Measurements from ENCODE around the gene ANGPTL1. TPM values are rescaled to one million over a fixed set of nuclear protein-coding genes. Genes with fewer than 3 reads are reported as not detected.

Gene ANGPTL1
- total RNA-seq, result not detected

GRCh38 chr1:178870944-178871343, at the start of gene ANGPTL1:
TSS of gene ANGPTL1 (minus strand) at chr1:178871077. CDS start at chr1:178865776, 5,301 bp downstream.
- no peak for DNase-seq (ENCODE audit: low read depth in 2 of 3, low spot score in 2 of 3)

DNA sequence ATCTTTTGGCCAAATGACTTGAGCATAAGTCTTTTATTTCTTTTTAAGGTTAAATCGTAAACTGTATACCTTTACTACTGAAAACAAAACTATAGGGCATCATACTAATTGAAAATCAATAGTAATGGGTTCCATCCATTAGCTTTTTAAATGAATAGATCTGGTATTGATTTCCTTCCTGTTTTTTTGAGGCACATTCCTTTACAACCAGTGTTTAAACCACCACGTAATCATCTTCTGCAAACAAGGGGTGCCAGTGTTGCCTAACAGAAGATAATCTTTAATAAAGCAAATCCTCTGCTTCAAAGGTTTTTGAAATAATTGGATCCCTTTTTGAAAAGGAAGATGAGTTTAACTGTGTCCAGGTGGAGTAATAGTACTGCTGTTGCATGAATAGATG, 48.7 kb upstream of the ANGPTL1 start:
- no peak for DNase-seq (ENCODE audit: low read depth in 2 of 3, low spot score in 2 of 3)

- DNase-seq (ENCODE audit: low read depth in 2 of 3, low spot score in 2 of 3), result no peak
These were observed 48.1 kb upstream of the ANGPTL1 start for GRCh38 chr1:178918955-178919354.

DNA sequence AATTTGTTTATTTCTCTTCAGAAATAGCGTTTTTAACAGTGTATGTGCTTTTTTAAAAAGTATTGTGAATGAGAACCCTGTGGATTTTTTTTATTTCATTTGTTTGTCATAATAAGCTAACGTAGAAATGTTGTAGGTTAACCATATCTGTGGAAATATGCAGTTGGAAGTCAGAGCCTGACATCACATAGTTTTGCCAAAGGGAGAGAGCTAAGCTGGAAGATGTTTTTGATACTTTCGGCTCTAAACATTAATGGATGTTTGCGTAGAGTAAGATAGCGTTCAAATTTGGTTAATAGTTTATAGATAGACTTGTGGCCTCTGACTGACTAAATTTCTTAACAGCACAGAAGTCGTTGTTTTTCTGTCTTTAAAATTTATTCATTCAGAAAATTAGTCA, 47.4 kb upstream of the ANGPTL1 start:
- no peak for DNase-seq (ENCODE audit: low read depth in 2 of 3, low spot score in 2 of 3)

- no peak for DNase-seq (ENCODE audit: low read depth in 2 of 3, low spot score in 2 of 3)
These were observed 45.7 kb upstream of the ANGPTL1 start for GRCh38 chr1:178916448-178917174.

- DNase-seq (ENCODE audit: low read depth in 2 of 3, low spot score in 2 of 3), result no peak
These were observed 41.7 kb upstream of the ANGPTL1 start for GRCh38 chr1:178912597-178912996.

- no peak for DNase-seq (ENCODE audit: low read depth in 2 of 3, low spot score in 2 of 3)
These were observed 39.1 kb upstream of the ANGPTL1 start for GRCh38 chr1:178910023-178910422.

- no peak for DNase-seq (ENCODE audit: low read depth in 2 of 3, low spot score in 2 of 3)
These were observed 37.5 kb upstream of the ANGPTL1 start for GRCh38 chr1:178908358-178908757.

DNA sequence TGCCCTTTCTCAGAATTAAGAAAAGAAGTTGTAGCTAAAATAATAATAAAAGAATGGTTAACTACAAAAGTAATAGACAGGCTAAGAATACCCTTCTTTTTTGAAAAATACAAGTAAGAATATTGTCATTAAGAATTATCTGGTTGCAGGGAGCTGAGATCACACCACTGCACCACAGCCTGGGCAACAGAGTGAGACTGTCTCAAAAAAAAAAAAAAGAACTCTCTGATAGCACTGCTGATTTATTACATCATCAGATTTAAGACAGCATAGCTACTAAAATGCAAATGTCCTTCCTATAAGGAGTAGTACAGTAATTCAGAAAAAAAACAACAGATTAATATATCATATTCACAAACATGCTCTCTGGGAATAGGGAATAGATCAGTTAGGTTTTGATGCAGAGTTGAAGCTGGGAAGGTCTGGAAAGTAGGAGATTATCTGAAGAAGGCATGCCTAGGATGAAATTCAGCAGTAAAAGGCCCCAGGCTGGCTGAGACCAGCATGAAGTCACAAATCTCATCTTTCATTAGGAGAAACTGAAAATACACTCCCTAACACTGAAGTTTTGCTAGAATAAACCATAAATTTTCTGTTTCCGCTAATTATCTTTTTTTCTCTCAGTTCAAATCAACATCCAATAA, 30.7 kb upstream of the ANGPTL1 start:
- no peak for DNase-seq (ENCODE audit: low read depth in 2 of 3, low spot score in 2 of 3)

DNA sequence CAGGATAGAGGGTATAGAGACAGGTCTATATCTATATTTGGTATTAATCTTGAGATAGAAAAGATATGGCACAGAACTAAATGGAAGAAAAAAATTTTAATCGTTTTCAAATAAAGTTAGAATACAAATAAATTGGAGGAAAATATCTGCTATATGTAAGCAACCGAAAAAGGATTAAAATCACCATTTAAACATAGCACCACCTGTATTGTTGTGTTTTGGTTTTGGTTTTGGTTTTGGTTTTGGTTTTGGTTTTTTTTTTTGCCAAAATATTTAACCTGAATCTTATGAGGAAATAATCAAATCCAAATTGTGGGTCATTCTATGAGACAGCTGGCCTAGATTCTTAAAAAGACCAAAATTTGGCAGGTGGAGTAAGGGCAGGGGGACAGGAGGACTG, 28.5 kb upstream of the ANGPTL1 start:
- no peak for DNase-seq (ENCODE audit: low read depth in 2 of 3, low spot score in 2 of 3)

- DNase-seq (ENCODE audit: low read depth in 2 of 3, low spot score in 2 of 3), result no peak
These were observed 27.5 kb upstream of the ANGPTL1 start for GRCh38 chr1:178898401-178898800.

DNA sequence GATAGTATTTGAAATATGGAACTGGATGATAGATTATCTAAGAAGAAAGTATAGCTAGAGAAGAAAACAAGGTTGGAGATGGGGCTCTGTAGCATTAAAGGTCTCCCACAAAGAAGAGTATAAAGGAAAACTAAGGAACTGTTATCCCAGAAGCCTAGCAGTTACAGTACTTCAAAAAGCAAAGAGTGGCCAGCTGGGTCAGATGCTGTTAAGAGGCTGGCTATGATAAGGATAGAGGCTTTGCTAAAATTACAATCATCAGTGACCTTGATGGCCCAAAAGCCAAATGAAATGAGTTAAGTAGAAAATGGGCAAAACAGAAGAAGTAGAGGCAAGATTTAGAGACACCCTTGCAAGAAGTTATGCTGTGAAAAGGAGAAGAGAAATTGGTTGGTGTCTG, 25.1 kb upstream of the ANGPTL1 start:
- no peak for DNase-seq (ENCODE audit: low read depth in 2 of 3, low spot score in 2 of 3)

GRCh38 chr1:178886551-178886950, 15.7 kb upstream of the ANGPTL1 start:
- DNase-seq (ENCODE audit: low read depth in 2 of 3, low spot score in 2 of 3), result no peak

GRCh38 chr1:178885869-178886268, 15.0 kb upstream of the ANGPTL1 start:
- DNase-seq (ENCODE audit: low read depth in 2 of 3, low spot score in 2 of 3), result no peak

GRCh38 chr1:178881950-178882349, 11.1 kb upstream of the ANGPTL1 start:
- no peak for DNase-seq (ENCODE audit: low read depth in 2 of 3, low spot score in 2 of 3)

DNA sequence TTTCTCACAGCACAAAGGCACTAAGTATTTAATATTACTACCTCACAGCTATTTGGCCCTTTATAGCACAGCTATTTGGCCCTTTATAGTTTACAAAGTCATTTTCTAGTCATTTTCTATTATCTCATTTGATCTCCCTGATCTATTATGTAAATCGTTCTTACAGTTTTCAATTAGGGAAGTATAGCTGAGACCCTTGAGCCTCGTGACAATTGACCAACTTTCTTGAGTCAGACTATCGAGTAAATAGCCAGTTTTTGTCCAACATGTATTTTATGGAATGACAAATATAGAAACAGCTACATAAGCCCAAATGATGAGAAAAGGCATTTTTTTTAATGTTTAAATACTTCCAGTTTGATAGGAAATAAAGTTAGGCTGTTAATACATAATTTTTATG, 7.0 kb upstream of the ANGPTL1 start:
- DNase-seq (ENCODE audit: low read depth in 2 of 3, low spot score in 2 of 3), result no peak

GRCh38 chr1:178875936-178876335, 5.1 kb upstream of the ANGPTL1 start:
- DNase-seq (ENCODE audit: low read depth in 2 of 3, low spot score in 2 of 3), result no peak

DNA sequence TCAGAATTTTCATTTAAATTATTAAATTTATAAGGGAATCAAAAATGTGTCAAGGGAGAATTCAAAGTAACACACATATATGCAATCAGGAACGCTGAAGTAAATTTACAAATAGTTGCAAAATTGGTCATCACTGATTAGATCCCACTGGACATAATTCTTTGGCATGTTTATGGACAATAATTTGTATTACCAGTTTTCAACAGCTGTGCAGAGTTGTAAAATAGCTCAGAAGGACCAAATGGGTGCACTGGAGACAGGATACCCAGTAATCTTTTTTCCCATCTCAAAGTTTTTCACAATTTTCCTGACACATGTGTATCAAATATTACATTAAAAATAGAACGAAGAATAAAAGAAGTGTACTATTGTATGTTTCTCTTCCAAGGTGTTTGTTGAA, 4.1 kb upstream of the ANGPTL1 start:
- no peak for DNase-seq (ENCODE audit: low read depth in 2 of 3, low spot score in 2 of 3)

DNA sequence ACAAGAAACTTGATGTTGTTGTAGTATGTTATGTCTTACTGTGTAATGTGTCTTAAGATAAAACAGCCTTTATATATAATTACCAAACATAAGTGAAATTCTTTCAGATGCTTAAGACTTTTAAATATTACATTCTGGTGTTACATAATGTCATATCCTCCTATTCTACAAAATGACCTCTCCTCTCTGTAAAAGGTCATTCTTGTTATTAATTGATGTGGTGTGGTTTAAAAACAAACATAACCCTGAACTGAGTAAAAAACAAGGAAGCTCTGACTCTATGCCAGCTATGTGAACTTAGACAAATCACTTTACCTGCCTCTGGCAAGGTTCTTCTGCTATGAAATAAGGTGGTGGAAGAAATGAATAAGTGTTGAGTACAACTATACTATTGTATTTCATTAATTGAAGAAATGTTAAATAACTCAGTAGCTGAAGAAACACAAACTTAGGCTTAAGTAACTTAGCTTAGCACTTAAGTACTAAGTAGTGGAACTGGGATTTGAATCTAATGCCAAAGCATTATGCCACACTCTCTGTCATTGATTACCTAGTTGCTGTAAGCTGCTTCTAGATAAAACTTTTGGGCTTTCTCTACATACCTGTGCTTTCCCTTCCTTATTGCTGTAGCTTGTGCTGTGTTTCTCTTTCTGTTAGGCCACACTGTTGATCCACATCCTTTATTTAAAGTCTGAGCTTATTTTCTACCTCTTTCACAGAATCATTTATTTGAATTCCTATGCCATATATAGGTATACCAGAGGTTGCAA, 859 bp upstream of the ANGPTL1 start:
- DNase-seq (ENCODE audit: low read depth in 2 of 3, low spot score in 2 of 3), result no peak

DNA sequence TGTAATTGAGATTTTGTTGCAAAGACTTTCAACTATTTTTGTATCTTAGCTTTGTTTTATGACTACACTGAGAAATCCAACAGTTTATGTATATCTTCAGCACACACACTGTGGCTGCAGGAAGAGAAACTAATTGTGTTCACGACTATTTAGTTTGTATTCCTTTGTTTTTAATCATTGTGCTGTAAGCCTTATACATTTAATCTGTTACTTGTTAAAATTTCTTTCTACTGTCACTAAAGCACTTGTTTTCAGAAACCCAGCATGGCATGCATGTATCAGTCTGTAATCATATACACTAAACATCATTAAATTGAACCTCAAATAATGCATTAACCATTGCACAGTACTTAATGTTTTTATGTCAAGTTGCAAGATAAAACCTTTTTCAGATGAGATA, 656 bp downstream of the ANGPTL1 start:
- DNase-seq (ENCODE audit: low read depth in 2 of 3, low spot score in 2 of 3), result no peak

DNA sequence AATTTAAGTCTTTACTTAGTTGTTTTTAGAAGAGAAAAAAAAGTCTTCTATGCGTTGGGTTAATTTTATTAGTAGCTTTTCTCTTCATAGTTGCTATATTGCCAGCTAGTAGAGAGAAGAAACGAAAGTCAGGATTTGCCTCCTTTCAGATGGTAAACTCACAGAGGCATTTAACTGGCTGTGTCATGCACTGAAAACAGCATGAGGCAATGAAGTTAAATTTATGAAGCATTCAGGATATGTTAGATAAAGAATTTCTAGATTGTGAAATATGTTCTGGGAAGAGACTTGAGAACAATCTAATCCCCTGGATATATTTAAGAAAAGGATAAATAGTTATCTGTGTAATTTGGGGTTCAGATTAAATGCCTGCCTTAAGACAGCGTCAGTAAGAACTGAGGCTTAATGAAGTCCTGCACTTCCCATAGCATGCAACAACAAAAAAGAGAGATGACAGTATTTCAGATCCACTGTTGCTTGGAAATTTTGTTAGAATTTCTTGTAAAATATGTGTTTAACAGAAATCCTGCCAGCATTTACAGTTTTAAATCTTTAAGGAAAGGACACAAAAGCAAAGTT, 1.7 kb downstream of the ANGPTL1 start:
- no peak for DNase-seq (ENCODE audit: low read depth in 2 of 3, low spot score in 2 of 3)
